Measurements from ENCODE around the gene PRRT3.

PRRT3 gene

GRCh38 chr3:9918261-9919038 lies 33.8 kb downstream of the PRRT3 start:
- Histone ChIP-seq H3K27ac (ENCODE audit: low read length) (peak overlapping the region; percentile 91), H3K9me3 (ENCODE audit: control insufficient read depth in 2 of 2, low read length in 2 of 2) (no peaks in the 10 kb centered on the region), H3K4me1 (ENCODE audit: control insufficient read depth, insufficient read depth, low read length) (peaks cover 46% of the 10 kb centered on the region), H3K9ac (ENCODE audit: low read length in 2 of 2) (no peak overlapping the region), H3K27me3 (ENCODE audit: control insufficient read depth in 1 of 2, insufficient read depth in 2 of 2, low read length in 2 of 2) (no peaks in the 10 kb centered on the region), H3K4me3 (ENCODE audit: low read length in 2 of 2) (peak overlapping the region in 1 of 2 donors; percentile 84), H3K36me3 (ENCODE audit: control insufficient read depth in 2 of 2, insufficient read depth in 2 of 2, low read length in 2 of 2) (peaks cover under 1 to 6% of the 10 kb centered on the region in 2 donors)

- Histone ChIP-seq H3K27me3 (ENCODE audit: control insufficient read depth in 1 of 2, insufficient read depth in 2 of 2, low read length in 2 of 2) (no peaks in the 10 kb centered on the region), H3K4me3 (ENCODE audit: low read length in 2 of 2) (peak overlapping the region; percentile 22 to 84), H3K9ac (ENCODE audit: low read length in 2 of 2) (peak overlapping the region; percentile 83 to 84), H3K27ac (ENCODE audit: low read length) (peak overlapping the region; percentile 91), H3K9me3 (ENCODE audit: control insufficient read depth in 2 of 2, low read length in 2 of 2) (no peaks in the 10 kb centered on the region), H3K36me3 (ENCODE audit: control insufficient read depth in 2 of 2, insufficient read depth in 2 of 2, low read length in 2 of 2) (peaks cover 0 to 6% of the 10 kb centered on the region in 2 donors), H3K4me1 (ENCODE audit: control insufficient read depth, insufficient read depth, low read length) (peaks cover 48% of the 10 kb centered on the region)
Measured at GRCh38 chr3:9917820-9918219, 34.4 kb downstream of the PRRT3 start.

- H3K27ac ChIP-seq (ENCODE audit: low read length): peak within 1 kb of the TSS; percentile 91
- H3K27me3 ChIP-seq (ENCODE audit: control insufficient read depth in 1 of 2, insufficient read depth in 2 of 2, low read length in 2 of 2): no peaks in the 10 kb centered on the region
- peaks cover 48% of the 10 kb centered on the region for H3K4me1 ChIP-seq (ENCODE audit: control insufficient read depth, insufficient read depth, low read length)
- H3K36me3 ChIP-seq (ENCODE audit: control insufficient read depth in 2 of 2, insufficient read depth in 2 of 2, low read length in 2 of 2): peaks cover 0 to 6% of the 10 kb centered on the region in 2 donors
- peak within 1 kb of the TSS; percentile 74 to 84 for H3K4me3 ChIP-seq (ENCODE audit: low read length in 2 of 2)
- no peaks in the 10 kb centered on the region for H3K9me3 ChIP-seq (ENCODE audit: control insufficient read depth in 2 of 2, low read length in 2 of 2)
- peak within 1 kb of the TSS; percentile 83 to 84 for H3K9ac ChIP-seq (ENCODE audit: low read length in 2 of 2)
Measured at GRCh38 chr3:9916734-9917680, 35.2 kb downstream of the PRRT3 start, which contains the start of gene IL17RC. TSS of gene IL17RC (plus strand) at chr3:9917098. CDS start at chr3:9917316, 218 bp downstream.

GRCh38 chr3:9916346-9916733 lies 35.9 kb downstream of the PRRT3 start:
- Histone ChIP-seq H3K27me3 (ENCODE audit: control insufficient read depth in 1 of 2, insufficient read depth in 2 of 2, low read length in 2 of 2) (no peaks in the 10 kb centered on the region), H3K9ac (ENCODE audit: low read length in 2 of 2) (peak overlapping the region; percentile 75 to 83), H3K4me3 (ENCODE audit: low read length in 2 of 2) (peak overlapping the region; percentile 74 to 84), H3K36me3 (ENCODE audit: control insufficient read depth in 2 of 2, insufficient read depth in 2 of 2, low read length in 2 of 2) (peaks cover 0 to 6% of the 10 kb centered on the region in 2 donors), H3K9me3 (ENCODE audit: control insufficient read depth in 2 of 2, low read length in 2 of 2) (no peaks in the 10 kb centered on the region), H3K4me1 (ENCODE audit: control insufficient read depth, insufficient read depth, low read length) (peaks cover 48% of the 10 kb centered on the region), H3K27ac (ENCODE audit: low read length) (peak overlapping the region; percentile 91)

- H3K27ac ChIP-seq (ENCODE audit: low read length): peak overlapping the region; percentile 91
- no peaks in the 10 kb centered on the region for H3K27me3 ChIP-seq (ENCODE audit: control insufficient read depth in 1 of 2, insufficient read depth in 2 of 2, low read length in 2 of 2)
- no peaks in the 10 kb centered on the region for H3K9me3 ChIP-seq (ENCODE audit: control insufficient read depth in 2 of 2, low read length in 2 of 2)
Measured at GRCh38 chr3:9915254-9916141, 36.7 kb downstream of the PRRT3 start.

GRCh38 chr3:9914559-9915253 lies 37.5 kb downstream of the PRRT3 start:
- Histone ChIP-seq H3K27ac (ENCODE audit: low read length) (peak overlapping the region; percentile 91), H3K4me3 (ENCODE audit: low read length in 2 of 2) (peak overlapping the region; percentile 74 to 84), H3K27me3 (ENCODE audit: control insufficient read depth in 1 of 2, insufficient read depth in 2 of 2, low read length in 2 of 2) (no peaks in the 10 kb centered on the region), H3K9ac (ENCODE audit: low read length in 2 of 2) (peak overlapping the region; percentile 69 to 71), H3K36me3 (ENCODE audit: control insufficient read depth in 2 of 2, insufficient read depth in 2 of 2, low read length in 2 of 2) (no peaks in the 10 kb centered on the region), H3K4me1 (ENCODE audit: control insufficient read depth, insufficient read depth, low read length) (peaks cover 48% of the 10 kb centered on the region), H3K9me3 (ENCODE audit: control insufficient read depth in 2 of 2, low read length in 2 of 2) (no peaks in the 10 kb centered on the region)

More at GRCh38 chr3:9915254-9916141, 36.7 kb downstream of the PRRT3 start:
- peaks cover 0 to 4% of the 10 kb centered on the region in 2 donors for H3K36me3 ChIP-seq (ENCODE audit: control insufficient read depth in 2 of 2, insufficient read depth in 2 of 2, low read length in 2 of 2)
- H3K4me3 ChIP-seq (ENCODE audit: low read length in 2 of 2): peak overlapping the region; percentile 74 to 84
- H3K9ac ChIP-seq (ENCODE audit: low read length in 2 of 2): peak overlapping the region; percentile 71
- peaks cover 48% of the 10 kb centered on the region for H3K4me1 ChIP-seq (ENCODE audit: control insufficient read depth, insufficient read depth, low read length)

- peak overlapping the region; percentile 69 to 71 for H3K9ac ChIP-seq (ENCODE audit: low read length in 2 of 2)
- H3K4me1 ChIP-seq (ENCODE audit: control insufficient read depth, insufficient read depth, low read length): peaks cover 48% of the 10 kb centered on the region
Measured at GRCh38 chr3:9914011-9914410, 38.2 kb downstream of the PRRT3 start.

GRCh38 chr3:9913601-9914000 lies 38.6 kb downstream of the PRRT3 start:
- Histone ChIP-seq H3K4me3 (ENCODE audit: low read length in 2 of 2) (peak overlapping the region in 1 of 2 donors; percentile 22), H3K36me3 (ENCODE audit: control insufficient read depth in 2 of 2, insufficient read depth in 2 of 2, low read length in 2 of 2) (peaks cover 0 to under 1% of the 10 kb centered on the region in 2 donors), H3K27me3 (ENCODE audit: control insufficient read depth in 1 of 2, insufficient read depth in 2 of 2, low read length in 2 of 2) (no peaks in the 10 kb centered on the region), H3K9ac (ENCODE audit: low read length in 2 of 2) (peak overlapping the region in 1 of 2 donors; percentile 42), H3K27ac (ENCODE audit: low read length) (peak overlapping the region; percentile 91), H3K4me1 (ENCODE audit: control insufficient read depth, insufficient read depth, low read length) (peaks cover 48% of the 10 kb centered on the region), H3K9me3 (ENCODE audit: control insufficient read depth in 2 of 2, low read length in 2 of 2) (no peaks in the 10 kb centered on the region)

More at GRCh38 chr3:9914011-9914410, 38.2 kb downstream of the PRRT3 start:
- Histone ChIP-seq H3K27me3 (ENCODE audit: control insufficient read depth in 1 of 2, insufficient read depth in 2 of 2, low read length in 2 of 2) (no peaks in the 10 kb centered on the region), H3K9me3 (ENCODE audit: control insufficient read depth in 2 of 2, low read length in 2 of 2) (no peaks in the 10 kb centered on the region), H3K27ac (ENCODE audit: low read length) (peak overlapping the region; percentile 91), H3K36me3 (ENCODE audit: control insufficient read depth in 2 of 2, insufficient read depth in 2 of 2, low read length in 2 of 2) (no peaks in the 10 kb centered on the region), H3K4me3 (ENCODE audit: low read length in 2 of 2) (no peak overlapping the region)

GRCh38 chr3:9912294-9912935 lies 39.8 kb downstream of the PRRT3 start:
- H3K27ac ChIP-seq (ENCODE audit: low read length): no peak overlapping the region
- no peak overlapping the region for H3K9ac ChIP-seq (ENCODE audit: low read length in 2 of 2)
- no peaks in the 10 kb centered on the region for H3K9me3 ChIP-seq (ENCODE audit: control insufficient read depth in 2 of 2, low read length in 2 of 2)
- H3K4me1 ChIP-seq (ENCODE audit: control insufficient read depth, insufficient read depth, low read length): peaks cover 38% of the 10 kb centered on the region
- H3K27me3 ChIP-seq (ENCODE audit: control insufficient read depth in 1 of 2, insufficient read depth in 2 of 2, low read length in 2 of 2): no peaks in the 10 kb centered on the region
- peaks cover 0 to 2% of the 10 kb centered on the region in 2 donors for H3K36me3 ChIP-seq (ENCODE audit: control insufficient read depth in 2 of 2, insufficient read depth in 2 of 2, low read length in 2 of 2)
- no peak overlapping the region for H3K4me3 ChIP-seq (ENCODE audit: low read length in 2 of 2)
